ENCODE data around the gene KDM3A.

DNA sequence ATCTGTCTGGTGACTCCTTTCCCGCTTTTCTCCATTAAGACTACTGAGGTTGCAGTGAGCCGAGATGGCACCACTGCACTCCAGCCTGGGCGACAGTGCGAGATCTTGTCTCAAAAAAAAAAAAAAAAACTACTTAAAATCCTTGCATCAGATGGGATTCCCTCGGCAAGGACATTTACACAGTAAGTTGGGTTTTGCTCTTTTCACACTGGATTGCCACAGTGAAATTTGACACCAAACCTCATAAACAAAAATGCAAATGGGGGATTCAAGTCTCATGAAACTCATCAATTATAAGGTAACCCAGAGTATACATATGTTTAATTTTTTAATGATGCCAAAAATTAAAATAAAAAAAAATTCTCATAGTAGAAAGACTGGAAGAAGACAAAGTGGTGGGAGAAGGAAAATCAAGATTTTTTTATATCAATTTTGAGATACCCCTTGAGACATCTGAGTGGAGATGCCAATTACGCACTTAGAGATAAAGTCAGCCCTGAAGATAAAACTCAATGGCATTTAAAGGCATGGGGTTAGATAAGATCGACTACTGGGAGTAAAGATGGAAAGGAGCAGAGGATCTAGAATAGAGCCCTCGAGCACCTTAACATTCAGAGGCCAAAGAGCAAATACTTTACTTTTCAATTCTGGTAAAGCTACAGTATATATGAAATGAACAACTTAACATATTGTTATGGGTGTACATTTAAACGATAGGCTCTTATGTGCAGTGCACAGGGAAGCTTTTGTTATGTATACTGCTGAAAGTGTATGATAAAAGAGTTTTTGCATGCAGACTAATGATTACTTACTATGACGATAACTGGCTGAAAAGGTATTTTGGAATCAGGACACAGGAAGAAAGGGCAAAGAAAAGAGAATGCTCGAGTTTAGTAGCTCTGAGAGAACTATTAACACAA, 84.5 kb downstream of the KDM3A start:
- TF ChIP-seq POLR2A (IDR thresholded peaks at IDR 0.05; ENCODE audit: low read length) (no peak), GATA1 (IDR thresholded peaks at IDR 0.05; ENCODE audit: low read depth, low read length) (no peak)
